ENCODE results near the gene DTD1.
A peak's percentile ranks its signal among the peaks of the same experiment; 100 is the strongest.

DTD1 gene

GRCh38 chr20:18615020-18615650, 27.3 kb downstream of the DTD1 start:
- DNase-seq: no peak

GRCh38 chr20:18621004-18621403, 33.1 kb downstream of the DTD1 start:
- no peak for DNase-seq

DNA sequence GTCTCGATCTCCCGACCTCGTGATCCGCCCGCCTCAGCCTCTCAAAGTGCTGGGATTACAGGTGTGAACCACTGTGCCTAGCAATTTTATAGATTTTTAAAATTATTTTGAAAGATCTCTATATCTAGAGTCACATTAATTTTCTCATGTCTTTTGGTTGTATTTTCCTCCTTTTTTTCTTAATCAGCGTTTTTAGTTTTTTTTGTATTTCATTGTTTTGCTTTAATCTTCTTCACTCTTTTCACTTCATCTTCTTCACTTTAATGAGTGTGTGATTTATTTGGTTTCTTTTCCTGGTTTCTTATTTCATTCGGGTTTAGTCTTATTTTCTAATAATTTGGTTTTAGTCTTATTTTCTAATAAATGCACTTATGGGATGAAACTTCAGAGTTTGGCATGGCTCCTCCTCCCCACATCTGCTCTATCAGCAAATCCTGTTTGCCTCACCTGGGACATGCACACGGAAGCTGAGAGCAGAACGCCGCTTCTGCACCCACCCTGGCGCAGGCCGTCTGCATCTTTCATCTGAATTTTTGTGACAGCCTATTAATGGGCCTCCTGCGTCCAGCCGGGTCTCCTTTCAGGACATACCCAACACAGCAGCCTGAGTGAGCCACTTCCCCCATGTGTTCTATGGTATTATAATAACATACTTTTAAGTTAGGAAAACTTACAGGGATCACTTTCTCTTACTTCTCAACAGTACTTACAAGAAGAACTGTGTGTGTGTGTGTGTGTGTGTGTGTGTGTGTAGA, 35.5 kb downstream of the DTD1 start:
- no peak for DNase-seq

DNA sequence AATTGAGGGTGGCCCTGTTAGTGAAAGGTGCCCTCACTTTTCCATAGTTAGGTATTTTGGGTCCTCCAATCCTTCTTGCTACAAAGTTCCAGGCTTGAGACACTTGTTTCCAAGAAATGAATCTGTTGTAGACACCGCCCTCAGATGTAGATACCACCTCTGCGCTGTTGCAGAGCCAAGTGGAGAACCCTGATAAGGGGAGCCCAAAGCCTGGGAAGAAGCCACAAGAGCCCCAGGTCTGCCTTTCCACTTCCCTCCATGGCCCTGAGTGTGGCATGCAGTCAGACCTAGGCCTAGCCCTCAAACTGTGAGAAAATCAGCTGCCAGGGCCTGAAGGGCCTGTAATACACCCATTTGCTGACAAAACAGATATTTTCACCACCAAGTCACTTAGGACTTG, 37.1 kb downstream of the DTD1 start:
- DNase-seq: no peak

GRCh38 chr20:18625907-18626655, 38.2 kb downstream of the DTD1 start:
- DNase-seq: no peak

GRCh38 chr20:18628330-18628920, 40.6 kb downstream of the DTD1 start:
- no peak for DNase-seq

DNA sequence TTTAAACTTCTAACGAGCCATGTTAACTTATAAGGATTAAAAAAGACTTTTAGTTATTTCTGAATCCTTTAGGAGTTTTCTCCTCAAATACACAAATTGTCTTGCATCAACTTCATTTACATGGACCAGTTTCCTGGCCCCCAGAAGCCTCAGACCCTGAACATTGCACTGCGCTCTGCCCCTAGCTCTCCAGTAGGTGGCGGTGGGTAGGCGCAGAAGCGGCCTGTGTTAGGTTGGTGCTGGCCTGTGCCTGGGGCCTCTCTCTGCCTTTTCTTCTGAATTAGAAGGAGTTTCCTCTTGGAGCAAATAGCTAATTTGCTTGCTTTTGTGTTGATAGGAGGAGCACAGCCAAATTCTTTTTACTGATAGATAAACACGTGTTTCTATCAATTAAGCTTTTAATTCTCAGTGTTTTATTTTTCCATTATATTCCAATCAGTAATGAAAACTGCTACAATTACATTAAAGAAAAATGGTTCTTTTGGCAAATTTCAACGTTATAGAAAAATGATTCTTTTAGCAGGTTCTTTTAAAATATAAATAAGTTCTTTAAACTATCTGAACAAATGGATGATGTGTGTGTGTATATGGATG, 44.4 kb downstream of the DTD1 start:
- peak; percentile 54 for DNase-seq

GRCh38 chr20:18633411-18633810, 45.6 kb downstream of the DTD1 start:
- no peak for DNase-seq

DNA sequence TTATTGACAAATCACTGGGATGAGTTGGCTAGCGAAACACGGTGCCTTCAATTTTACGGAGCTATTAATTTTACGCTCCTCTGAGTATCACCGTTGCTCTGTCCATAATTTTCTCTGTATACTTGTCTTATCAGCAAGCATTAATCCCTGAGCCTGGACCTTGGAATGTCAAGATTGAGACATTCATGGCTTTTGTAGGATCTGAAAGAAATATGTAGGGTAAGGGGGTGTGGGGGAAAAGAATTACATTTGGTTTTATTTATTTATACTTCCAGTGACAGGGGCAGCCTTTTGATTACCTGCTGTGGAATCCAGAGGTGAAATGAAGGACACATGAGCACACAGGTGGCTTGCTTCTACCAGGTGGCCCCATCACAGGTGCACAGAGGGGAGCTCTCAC, 46.6 kb downstream of the DTD1 start:
- no peak for DNase-seq

GRCh38 chr20:18635380-18635779, 47.5 kb downstream of the DTD1 start:
- no peak for DNase-seq

- DNase-seq: no peak
Observed at GRCh38 chr20:18637224-18637623, 49.4 kb downstream of the DTD1 start.

DNA sequence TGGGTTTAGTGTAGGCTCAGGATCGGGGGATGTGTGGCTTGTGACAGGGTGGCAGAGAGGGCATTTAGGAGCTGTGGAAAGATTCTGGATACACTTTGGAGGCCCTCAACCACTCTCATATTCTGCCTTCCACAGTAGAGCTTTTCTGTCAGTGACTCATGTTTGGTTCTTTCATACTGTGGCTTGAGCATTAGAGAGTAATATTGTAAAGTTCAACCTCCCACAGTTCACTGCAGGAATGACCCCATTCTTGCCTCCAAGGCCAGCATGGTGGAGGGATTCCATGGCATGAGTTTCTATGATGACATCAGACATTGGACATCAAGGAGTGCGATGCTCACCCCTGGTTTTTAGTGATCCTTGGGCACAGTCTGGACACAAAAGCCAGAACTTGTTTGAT, 50.9 kb downstream of the DTD1 start:
- DNase-seq: no peak

DNA sequence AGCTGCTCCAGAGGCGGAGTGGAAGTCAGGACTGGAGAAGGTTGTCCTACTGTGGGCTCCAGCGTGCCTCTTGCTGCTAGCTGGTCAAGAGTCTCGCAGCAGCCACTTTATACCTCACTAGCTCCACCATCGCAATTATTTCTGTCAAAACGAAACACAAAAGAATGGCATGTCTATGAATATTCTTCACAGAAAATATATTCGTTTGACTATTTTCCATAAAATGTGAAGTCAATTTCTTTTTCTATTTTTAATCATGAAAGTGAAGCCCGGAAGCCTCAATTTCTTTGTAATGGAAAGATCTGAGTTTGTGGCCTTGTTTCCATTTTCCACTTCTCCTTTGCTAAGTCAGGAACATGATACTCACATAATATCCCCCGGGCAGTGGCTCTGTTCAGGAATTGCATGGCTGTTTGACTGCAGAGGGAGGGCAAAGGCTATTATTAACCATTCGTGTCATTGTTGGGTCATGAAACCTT, 51.7 kb downstream of the DTD1 start:
- no peak for DNase-seq

DNA sequence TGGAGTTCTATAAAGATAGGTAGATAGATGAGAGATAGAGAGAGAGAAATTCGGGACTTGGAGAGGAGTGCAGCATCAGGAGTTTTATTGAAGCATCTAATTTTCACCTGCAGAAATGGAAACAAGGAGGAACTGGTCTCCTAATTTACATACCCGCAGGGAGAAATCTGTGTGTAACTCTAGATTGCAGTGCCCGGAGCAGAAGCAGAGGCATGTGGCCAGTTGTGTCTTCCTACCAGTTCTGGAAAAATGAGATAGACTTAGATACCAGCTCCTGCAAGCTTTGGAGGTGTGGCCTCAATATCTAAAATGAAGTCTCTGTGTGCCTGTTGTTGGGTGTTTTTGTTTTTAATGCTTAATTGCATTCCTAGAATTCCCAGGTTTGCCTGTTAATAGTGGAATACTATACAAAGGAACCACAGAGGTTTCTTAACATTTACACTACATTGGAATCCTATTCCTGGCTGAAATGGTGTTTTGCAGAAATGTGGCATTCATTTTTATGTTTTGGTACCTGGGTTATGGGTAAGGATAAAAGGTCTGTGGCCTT, 57.4 kb downstream of the DTD1 start:
- no peak for DNase-seq

DNA sequence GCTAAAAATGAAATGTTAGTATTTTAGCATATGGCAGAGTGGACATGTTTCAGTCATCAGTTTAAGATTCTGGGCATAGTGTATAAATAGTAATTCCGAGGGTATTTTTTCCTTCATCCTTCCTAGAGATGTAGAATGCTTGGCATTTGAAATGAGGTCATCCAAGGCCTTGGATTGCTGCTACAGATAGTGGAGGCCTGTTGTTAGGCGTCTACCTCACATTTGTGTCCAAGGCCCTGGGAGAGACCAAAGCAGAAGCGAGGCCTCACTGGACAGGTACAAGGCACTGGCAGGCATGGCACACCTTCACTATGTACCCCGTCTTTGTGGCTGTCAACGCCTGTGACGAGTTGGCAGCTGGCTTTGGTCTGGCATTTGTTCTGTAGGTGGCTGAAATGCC, 58.0 kb downstream of the DTD1 start:
- DNase-seq: no peak

DNA sequence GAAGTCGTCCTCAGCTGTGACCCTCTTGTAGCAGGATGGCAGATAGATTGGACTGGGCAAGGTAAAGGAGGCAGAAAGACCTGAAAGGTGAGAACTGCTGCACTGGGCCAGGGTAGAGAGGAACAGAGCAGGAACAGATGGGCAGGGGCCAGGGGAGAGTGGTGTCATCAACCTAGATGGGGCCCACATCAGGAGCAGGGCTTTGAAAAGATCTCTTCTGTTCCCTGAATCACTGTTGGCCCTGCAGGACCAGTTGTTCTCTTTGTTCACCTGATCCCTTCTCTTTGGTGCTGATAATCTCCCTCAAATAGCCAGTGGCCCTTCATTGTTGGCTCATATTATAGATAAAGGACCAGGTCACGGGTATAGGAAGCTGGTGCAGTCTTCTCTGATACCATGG, 59.9 kb downstream of the DTD1 start:
- DNase-seq: no peak

DNA sequence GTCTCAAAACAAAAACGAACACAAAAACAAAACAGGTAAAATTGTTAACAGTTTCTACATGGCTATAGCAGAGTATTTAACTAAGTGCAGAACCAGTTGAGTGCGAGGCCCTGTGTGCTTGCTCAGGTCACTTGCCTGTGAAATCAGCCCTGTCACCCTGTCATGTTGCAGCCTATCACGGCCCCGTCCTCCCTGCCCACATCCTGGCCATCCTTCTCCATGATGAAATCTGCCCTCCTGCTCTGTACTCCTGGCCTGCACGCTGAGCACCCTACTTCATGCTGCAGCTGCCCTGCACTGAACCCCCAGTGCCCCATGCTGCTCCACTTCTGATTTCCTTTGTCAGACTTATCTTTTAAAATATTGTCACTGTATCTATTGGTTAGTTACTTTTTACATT, 62.4 kb downstream of the DTD1 start:
- no peak for DNase-seq

DNA sequence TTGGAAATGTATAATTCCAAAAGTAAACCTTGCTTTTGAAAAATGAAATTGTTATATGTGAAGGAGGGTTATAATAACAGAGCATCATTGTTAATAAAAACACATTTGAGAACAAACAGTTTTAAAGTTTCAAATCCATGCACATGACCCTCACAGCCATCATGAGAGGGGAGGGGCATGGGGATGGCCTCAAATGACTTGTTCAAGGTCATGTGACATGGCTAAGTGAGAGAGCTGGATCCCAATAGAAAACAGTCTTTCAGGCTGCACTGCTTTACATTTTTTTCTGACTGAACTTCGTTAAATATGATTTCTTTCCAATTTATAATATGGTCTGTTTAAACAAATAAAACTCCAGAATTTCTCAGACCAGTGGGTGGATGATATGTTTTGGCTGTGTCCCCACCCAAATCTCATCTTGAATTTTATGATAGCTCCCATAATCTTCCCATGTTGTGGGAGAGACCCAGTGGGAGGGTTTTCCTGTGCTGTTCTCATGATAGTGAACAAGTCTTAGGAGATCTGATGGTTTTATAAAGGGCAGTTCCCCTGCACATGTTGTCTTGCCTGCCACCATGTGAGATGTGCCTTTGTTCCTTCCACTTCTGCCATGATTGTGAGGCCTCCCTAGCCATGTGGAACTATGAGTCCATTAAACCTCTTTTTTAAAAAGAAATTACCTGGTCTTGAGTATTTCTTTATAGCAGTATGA, 66.0 kb downstream of the DTD1 start:
- no peak for DNase-seq

DNA sequence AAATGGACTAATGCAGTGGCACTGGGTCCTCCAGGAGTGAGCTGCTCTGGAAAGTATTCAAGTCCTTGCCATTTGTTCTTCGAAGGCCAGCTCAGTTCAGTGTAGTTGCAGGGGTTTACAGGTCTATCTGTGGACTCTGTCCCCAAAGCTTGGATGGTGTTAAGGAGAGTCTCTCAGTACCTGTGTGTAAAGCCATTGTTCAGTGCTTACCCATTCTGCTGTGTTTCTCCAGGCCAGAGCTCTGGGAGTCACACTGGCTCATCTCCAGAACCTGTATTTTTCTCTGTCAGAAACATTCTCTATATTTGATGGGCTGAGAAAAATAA, 66.6 kb downstream of the DTD1 start:
- DNase-seq: no peak

GRCh38 chr20:18657575-18657974, 69.7 kb downstream of the DTD1 start:
- DNase-seq: no peak

GRCh38 chr20:18662279-18663040, 74.6 kb downstream of the DTD1 start:
- DNase-seq: no peak

- no peak for DNase-seq
Observed at GRCh38 chr20:18663932-18664331, 76.1 kb downstream of the DTD1 start.

Data from CD4-positive, alpha-beta T cell treated with Interleukin-12 subunit alpha and Interleukin-12 subunit beta, for 1 hour (primary cell).